ENCODE measurements around the gene MED9. TPM values are rescaled to one million over a fixed set of nuclear protein-coding genes. Genes with fewer than 3 reads are reported as not detected.

The MED9 gene
- total RNA-seq, 1 donor from 2014 or later: 12.3 TPM

GRCh38 chr17:17505610-17506171 is 28.9 kb downstream of the MED9 start:
- DNase-seq: no peak

GRCh38 chr17:17506181-17506741 is 29.5 kb downstream of the MED9 start:
- no peak for DNase-seq

GRCh38 chr17:17506893-17507464 is 30.2 kb downstream of the MED9 start:
- DNase-seq: no peak

- DNase-seq: no peak
Observed at GRCh38 chr17:17507465-17508011, 30.7 kb downstream of the MED9 start.

- no peak for DNase-seq
Observed at GRCh38 chr17:17508019-17508535, 31.3 kb downstream of the MED9 start.

- DNase-seq: no peak
Observed at GRCh38 chr17:17508646-17509591, 32.1 kb downstream of the MED9 start.

DNA sequence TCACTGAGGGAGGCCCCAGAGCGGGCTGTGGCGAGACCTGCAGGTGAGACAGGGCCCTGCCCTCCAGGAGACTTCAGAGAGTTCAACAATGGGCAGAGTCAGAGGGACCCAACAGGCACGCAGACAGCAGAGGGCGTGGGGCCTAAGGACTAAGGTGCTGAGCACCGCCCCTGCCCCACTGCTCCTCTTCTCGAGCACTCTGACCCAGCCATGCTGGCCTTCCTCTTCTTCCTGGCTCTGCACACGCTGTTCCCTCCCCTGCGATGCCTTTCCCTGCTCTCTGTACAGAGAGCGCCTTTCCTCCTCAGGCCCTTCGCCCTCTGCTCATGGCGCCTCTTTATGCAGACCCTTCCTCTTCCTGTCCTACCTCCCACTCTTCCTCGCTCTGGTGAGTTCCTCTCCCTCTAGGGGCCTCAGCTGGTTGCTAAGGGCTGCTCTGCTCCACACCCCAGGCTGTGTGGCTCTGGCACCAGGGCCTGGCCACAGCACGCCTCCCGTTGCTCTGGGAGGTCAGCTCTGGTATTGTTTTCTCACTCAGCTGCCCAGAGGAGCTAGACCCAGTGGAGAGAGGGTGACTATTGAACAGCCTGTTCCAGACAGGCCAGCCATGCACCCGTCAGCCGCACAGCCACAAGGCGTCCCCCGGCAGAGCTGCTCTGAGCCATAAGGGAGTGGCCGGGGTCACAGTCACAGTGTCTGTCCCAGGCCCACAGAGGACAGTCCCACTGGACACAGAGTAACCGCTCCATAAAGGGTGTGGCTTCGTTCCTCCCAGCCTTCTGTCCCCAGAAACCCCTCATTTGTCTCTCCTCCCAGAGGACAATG is 33.0 kb downstream of the MED9 start:
- no peak for DNase-seq

DNA sequence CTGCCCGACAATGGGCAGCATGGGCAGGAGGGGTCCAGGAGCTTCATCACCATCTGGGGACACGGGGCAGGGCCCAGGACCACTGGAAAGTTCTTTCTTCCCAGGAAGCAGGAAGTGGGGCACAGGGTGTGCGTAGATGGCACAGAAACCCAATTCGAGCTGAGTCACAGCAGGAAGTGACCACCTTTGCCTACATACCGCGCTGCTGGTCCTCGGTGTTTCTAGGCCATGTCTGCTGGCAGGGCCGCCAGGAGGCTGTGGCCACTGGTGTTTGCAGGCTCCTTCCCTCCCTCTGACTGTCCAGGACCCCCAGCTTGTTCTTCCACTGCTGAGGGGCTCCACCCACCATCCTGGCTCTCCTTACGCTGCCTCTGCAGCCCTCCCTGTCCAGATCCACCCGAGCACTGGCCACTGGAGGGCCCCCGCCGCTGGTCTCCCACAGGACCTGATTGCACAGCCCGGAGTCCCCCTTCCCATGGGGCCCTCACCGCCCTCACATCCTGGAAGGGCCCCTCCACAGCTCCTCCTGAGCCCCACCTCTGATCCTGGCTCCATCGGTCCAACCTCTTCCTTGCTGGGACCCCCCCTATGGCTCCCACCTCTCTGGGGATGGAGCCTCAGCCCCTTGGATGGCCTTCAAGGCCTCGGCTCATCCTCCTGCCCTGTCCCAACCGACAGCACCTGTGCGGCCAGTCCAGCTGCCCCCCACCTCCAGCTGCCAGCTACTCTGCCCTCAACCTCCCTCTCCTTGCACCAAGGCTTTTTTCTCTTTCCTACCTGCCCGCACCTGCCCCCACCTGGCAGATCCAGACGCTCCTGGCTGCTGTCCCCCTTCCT is 33.9 kb downstream of the MED9 start:
- DNase-seq: no peak

- no peak for DNase-seq
Observed at GRCh38 chr17:17511293-17511741, 34.5 kb downstream of the MED9 start.

- DNase-seq: no peak
Observed at GRCh38 chr17:17511881-17512858, 35.4 kb downstream of the MED9 start.

GRCh38 chr17:17512866-17513265 is 36.1 kb downstream of the MED9 start:
- DNase-seq: no peak

- no peak for DNase-seq
Observed at GRCh38 chr17:17513626-17514025, 36.8 kb downstream of the MED9 start.

- DNase-seq: no peak
Observed at GRCh38 chr17:17514361-17514992, 37.7 kb downstream of the MED9 start.

- no peak for DNase-seq
Observed at GRCh38 chr17:17514993-17515933, 38.5 kb downstream of the MED9 start.

DNA sequence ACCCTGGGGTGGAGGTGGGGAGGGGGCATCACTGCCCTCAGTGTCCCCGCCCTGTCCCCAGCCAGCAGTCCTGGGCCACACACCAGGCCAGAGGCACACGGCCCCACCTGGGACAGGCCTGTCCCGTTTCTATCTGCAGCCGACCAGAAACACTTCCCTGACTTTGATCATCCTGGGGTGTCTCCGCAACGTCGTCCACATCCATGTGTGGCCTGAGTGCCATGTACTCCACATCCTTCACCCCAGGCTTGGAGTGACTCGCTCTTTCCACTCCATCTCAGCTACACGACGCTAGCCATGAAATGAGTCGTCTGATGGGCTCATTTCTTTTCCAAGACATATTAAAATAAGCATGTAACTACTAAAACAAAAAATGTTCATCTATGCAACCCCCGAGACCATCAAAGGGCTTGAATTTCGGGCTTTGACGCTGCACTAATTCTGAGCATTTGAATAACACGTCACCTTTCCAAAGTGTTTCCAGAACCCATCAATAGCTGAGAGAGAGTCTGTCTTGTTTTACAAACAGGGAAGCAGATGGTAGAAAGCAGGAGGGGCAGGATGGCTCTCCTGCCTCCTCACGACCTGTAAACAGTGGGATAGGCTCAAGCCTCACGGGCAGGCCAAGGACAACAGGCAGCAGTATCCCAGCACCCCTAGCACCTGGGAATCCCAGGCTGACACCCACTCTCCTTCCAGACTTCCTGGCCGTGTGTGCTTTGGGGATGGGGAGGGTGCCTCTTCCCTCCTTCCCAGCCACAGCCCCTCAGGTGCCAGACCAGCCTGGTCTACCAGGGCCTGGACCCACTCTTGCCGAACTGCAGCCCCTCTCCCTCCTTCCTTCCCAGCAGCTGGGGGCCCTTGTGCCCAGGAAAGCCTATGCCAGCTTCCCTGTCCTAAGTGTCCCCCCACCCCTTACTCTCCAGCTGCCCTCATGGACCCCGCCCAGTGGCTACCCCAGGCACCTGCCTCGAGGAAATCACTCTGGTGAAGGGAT is 39.4 kb downstream of the MED9 start:
- DNase-seq: no peak

GRCh38 chr17:17516941-17517720 is 40.3 kb downstream of the MED9 start:
- DNase-seq: no peak

Data from dermis blood vessel endothelial cell (primary cell).